ENCODE results near the gene SCLY.

DNA sequence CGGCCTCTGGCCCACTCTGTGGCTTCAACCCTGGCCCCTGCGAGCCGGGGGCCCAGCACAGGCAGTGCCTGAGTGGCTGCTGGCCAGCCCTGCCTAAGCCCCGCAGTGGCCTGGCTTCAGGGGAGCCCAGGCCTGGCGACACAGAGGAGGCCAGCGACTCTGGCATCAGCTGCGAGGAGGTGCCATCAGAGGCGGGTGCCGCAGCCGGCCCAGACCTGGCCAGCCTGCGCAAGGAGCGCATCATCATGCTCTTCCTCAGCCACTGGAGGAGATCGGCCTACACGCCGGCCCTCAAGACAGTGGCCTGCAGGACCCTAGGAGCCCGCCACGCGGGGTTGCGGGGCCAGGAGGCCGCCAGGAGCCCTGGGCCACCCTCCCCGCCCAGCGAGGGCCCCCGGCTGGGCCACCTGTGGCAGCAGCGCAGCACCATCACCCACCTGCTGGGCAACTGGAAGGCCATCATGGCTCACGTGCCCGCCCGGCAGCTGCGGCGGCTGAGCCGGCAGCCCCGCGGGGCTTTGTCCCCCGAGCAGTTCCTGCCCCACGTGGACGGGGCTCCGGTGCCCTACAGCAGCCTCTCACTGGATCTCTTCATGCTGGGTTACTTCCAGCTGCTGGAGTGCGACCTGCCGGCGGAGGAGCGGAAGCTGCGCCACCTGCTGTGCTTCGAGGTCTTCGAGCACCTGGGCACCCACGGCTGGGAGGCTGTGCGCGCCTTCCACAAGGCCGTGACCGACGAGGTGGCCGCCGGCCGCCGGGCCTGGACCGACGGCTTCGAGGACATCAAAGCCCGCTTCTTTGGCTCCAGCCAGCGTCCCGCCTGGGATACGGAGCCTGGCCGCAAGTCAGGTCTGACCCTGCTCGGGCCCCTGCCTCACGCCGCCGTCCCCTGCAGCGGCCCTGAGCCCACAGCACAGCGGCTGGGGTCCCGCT is 70.2 kb downstream of the SCLY start:
- no peak for TF ChIP-seq REST (tag by site-specific recombination; IDR thresholded peaks at IDR 0.05)
- TF ChIP-seq, protein P1, sequence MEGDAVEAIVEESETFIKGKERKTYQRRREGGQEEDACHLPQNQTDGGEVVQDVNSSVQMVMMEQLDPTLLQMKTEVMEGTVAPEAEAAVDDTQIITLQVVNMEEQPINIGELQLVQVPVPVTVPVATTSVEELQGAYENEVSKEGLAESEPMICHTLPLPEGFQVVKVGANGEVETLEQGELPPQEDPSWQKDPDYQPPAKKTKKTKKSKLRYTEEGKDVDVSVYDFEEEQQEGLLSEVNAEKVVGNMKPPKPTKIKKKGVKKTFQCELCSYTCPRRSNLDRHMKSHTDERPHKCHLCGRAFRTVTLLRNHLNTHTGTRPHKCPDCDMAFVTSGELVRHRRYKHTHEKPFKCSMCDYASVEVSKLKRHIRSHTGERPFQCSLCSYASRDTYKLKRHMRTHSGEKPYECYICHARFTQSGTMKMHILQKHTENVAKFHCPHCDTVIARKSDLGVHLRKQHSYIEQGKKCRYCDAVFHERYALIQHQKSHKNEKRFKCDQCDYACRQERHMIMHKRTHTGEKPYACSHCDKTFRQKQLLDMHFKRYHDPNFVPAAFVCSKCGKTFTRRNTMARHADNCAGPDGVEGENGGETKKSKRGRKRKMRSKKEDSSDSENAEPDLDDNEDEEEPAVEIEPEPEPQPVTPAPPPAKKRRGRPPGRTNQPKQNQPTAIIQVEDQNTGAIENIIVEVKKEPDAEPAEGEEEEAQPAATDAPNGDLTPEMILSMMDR (tag by site-specific recombination; IDR thresholded peaks at IDR 0.05), result no peak
- TF ChIP-seq, protein P2, sequence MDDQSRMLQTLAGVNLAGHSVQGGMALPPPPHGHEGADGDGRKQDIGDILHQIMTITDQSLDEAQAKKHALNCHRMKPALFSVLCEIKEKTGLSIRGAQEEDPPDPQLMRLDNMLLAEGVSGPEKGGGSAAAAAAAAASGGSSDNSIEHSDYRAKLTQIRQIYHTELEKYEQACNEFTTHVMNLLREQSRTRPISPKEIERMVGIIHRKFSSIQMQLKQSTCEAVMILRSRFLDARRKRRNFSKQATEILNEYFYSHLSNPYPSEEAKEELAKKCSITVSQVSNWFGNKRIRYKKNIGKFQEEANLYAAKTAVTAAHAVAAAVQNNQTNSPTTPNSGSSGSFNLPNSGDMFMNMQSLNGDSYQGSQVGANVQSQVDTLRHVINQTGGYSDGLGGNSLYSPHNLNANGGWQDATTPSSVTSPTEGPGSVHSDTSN (CRISPR knock-in tag; IDR thresholded peaks at IDR 0.05), result no peak
